Ovary (tissue), 3 donors: ENCODE data around the gene OMG.

Experiments
- CTCF ChIP-seq, 3 donors: fragments of 450-650 bp in 2 of 3; fragments of 200-600 bp in 1 of 3; IDR thresholded peaks; one replicate each; pipeline versions ENCODE4 v1.5.1 to v1.8.0; 2016 to 2022; ENCODE audit warnings: antibody characterized with exemption in 3 of 3, mild to moderate bottlenecking in 1 of 3
- EP300 ChIP-seq: sonication (generic); formaldehyde crosslinking; IDR thresholded peaks from one replicate; pipeline ENCODE4 v1.6.1; 2017; ENCODE audit warnings: antibody characterized with exemption
- donor health status: DM: no; HTN: no; CAD: no.

GRCh38 chr17:31313982-31314781, 17.1 kb upstream of the OMG start, which contains the start of gene EVI2B:
- no peak for TF ChIP-seq CTCF (IDR thresholded peaks at IDR 0.05)
- no peak for TF ChIP-seq EP300
